Adrenal gland (tissue), 12 donors: Measurements from ENCODE around the gene G6PD. TPM values are rescaled to one million over a fixed set of nuclear protein-coding genes. Genes with fewer than 3 reads are reported as not detected.

Source experiments
- DNase-seq, 7 donors: peaks; one replicate each; pipeline ENCODE4 v3.0.0-alpha.2; 2019 to 2020
- H3K27ac ChIP-seq, 5 donors: fragments of 200-600 bp; sonication (generic) in 4 of 5; 1 replicate in 3 of 5; 2 replicates in 2 of 5; pipeline versions ENCODE4 v1.5.1 to v1.8.0; 2016 to 2020; ENCODE audit warnings: mild to moderate bottlenecking in 1 of 5
- H3K27me3 ChIP-seq: fragments of 200-600 bp; 2 replicates; pipeline ENCODE4 v1.8.0; 2021
- H3K36me3 ChIP-seq, 2 donors: fragments of 200-600 bp; replicated peaks in 1 of 2; 1 replicate in 1 of 2; 2 replicates in 1 of 2; pipeline versions ENCODE4 v1.5.1 to v1.8.0; 2018 to 2022
- H3K4me1 ChIP-seq, 2 donors: fragments of 200-600 bp; replicated peaks in 1 of 2; 1 replicate in 1 of 2; 2 replicates in 1 of 2; pipeline versions ENCODE4 v1.5.1 to v1.8.0; 2018 to 2021
- H3K4me3 ChIP-seq, 4 donors: fragments of 200-600 bp; sonication (generic) in 3 of 4; one replicate each; pipeline ENCODE4 v1.5.1; 2016 to 2018
- H3K9me3 ChIP-seq, 3 donors: fragments of 200-600 bp; sonication (generic) in 1 of 3; replicated peaks in 1 of 3; 1 replicate in 2 of 3; 2 replicates in 1 of 3; pipeline versions ENCODE4 v1.5.1 to v1.8.0; 2016 to 2021
- CTCF ChIP-seq, 6 experiments: fragments of 450-650 bp in 4 of 6; fragments of 200-600 bp in 2 of 6; sonication (generic) in 1 of 6; IDR thresholded peaks; 1 replicate in 5 of 6; 2 replicates in 1 of 6; pipeline versions ENCODE4 v1.5.1 to v1.8.0; 2016 to 2021; ENCODE audit warnings: antibody characterized with exemption in 6 of 6, mild to moderate bottlenecking in 2 of 6, moderate library complexity in 1 of 6
- POLR2A ChIP-seq, 2 donors: fragments of 450-650 bp; IDR thresholded peaks; one replicate each; pipeline ENCODE4 v1.6.1; 2017; ENCODE audit warnings: antibody characterized with exemption in 2 of 2, mild to moderate bottlenecking in 2 of 2, moderate library complexity in 1 of 2
- WGBS, 4 donors: extraction: QIAGEN DNeasy Blood & Tissue Kit in 2 of 4; methylation state at CpG; one replicate each; pipeline versions ENCODE4 v1.1.5 to v1.1.7; 2013 to 2017; 5-methylcytosine and 5-hydroxymethylcytosine counted together
- intact Hi-C, 2 donors: fragments of 100-400 bp; cut with DNase I; formaldehyde crosslinking; loops; one replicate each; pipeline versions ENCODE4 v1.14.1 to v1.15.0; 2022 to 2023
- polyA plus RNA-seq, 3 donors: library from polyadenylated mRNA; stranded (reverse); fragments of 200-250 nt in 2 of 3; fragments of 350-450 nt in 1 of 3; fragmentation: Illumina TruSeq in 1 of 3; extraction: RNeasy Lipid Tissue Mini Kit (QIAGEN cat#74804) in 1 of 3; gene quantifications; one replicate each; pipeline ENCODE4 v1.2.3, GENCODE V29; 2013 to 2014
- total RNA-seq, 9 donors: library from RNA; depleted of rRNA in 4 of 9; stranded (reverse); fragments of >200 nt in 4 of 9; fragments of 120-200 nt in 1 of 9; fragmentation: NEBNext Ultra II Directional in 1 of 9; extraction: Animal tissue kit (Norgen Biotek cat#: 25700) in 1 of 9; gene quantifications; one replicate each; pipeline versions ENCODE4 v1.1.0 to v1.2.4, GENCODE V29; 2013 to 2023
- donor health status: healthy with polysubstance abuse.
- donor health status: Bipolar disorder and iron deficiency.
- donor health status: DM: yes; HTN: yes; CAD: no.
- donor health status: DM: no; HTN: no; CAD: no.
- donor health status: DM: no; HTN: no; CAD: no.
- donor health status: DM: yes; HTN: yes; CAD: no.

The G6PD gene
- total and polyA plus RNA-seq, 12 donors: 22.1 to 124 (median 93.8) TPM

- intact Hi-C loops: no loop called here
- H3K27ac ChIP-seq: no peak overlapping the region
- TF ChIP-seq POLR2A (IDR thresholded peaks at IDR 0.05) (no peak), CTCF (IDR thresholded peaks at IDR 0.05) (no peak)
- 70 to 79% (median 73%) methylated on average over 14 of the region's 14 CpGs for WGBS, 4 donors
- H3K27me3 ChIP-seq: no peaks in the 10 kb centered on the region
- H3K9me3 ChIP-seq: no peaks in the 10 kb centered on the region
- H3K4me3 ChIP-seq: no peak overlapping the region
- no peaks in the 10 kb centered on the region for H3K36me3 ChIP-seq
- peaks cover 0 to 3% of the 10 kb centered on the region in 2 donors for H3K4me1 ChIP-seq
- DNase-seq: no peak
Observed at GRCh38 chrX:154525606-154526490, 20.8 kb downstream of the G6PD start.

DNA sequence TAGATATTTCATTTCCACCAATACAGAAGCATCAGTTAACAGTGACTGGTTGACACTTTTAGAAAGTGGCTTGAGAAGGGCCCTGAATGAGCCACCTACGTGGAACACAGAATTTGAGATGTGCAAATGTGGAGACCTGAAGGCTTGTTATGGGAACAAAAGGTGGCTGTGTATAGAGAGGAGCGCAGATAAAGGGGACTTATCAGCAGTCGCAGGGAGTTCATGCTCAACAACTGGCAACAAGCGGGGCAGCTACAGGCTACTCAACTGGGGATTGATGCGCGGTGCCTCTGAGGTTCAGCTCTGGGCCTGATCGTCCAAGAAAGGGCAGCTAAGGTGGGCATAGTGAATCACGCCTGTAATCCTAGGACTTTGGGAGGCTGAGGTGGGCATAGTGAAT is 27.3 kb downstream of the G6PD start:
- Histone ChIP-seq H3K9me3 (no peaks in the 10 kb centered on the region), H3K27me3 (no peaks in the 10 kb centered on the region), H3K36me3 (no peaks in the 10 kb centered on the region), H3K4me3 (no peak overlapping the region), H3K27ac (no peak overlapping the region), H3K4me1 (peaks cover 16 to 22% of the 10 kb centered on the region in 2 donors)
- no peak for TF ChIP-seq CTCF (IDR thresholded peaks at IDR 0.05)
- TF ChIP-seq POLR2A (IDR thresholded peaks at IDR 0.05): no peak
- intact Hi-C loops: no loop called here
- no peak for DNase-seq
- 86 to 100% (median 91%) methylated on average over 4 to 8 of the region's 8 CpGs for WGBS, 4 donors

DNA sequence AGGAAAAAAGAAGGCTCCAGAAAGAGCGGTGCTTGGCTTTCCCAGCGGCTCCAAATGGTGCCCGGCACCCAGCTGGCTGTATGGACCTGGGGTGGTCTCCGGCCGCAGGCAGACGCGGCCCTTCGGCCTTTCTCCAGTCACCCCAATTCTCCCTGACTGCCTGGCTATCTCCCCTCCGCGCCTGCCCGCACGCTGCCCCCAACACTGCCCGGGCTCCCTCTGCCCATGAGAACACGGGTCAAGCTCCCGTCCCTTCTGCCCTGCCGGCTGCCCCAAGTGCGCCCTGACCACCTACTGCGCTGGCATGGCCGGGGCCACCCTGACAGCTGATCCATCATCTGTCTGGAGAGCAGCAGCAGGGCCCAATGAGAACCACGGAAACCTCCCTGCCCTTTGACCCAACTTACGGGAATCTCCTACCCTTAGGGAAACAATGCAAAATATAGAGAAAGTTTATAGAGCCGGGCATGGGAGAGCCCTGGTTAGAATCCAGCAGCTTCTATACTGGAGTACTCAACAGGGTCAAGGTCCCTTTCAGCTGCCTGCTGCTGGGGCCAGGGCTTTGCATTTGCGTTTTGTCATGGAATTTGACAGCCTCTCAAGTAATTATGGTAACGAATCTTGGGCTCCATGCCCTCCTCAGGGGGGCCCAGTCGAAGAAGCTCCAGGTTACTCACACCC is 29.4 kb downstream of the G6PD start:
- intact Hi-C loops: no loop called here
- no peaks in the 10 kb centered on the region for H3K9me3 ChIP-seq
- peak overlapping the region in 1 of 4 donors; percentile 62 for H3K4me3 ChIP-seq
- 40 to 50% (median 46%) methylated on average over 19 to 25 of the region's 25 CpGs for WGBS, 4 donors
- TF ChIP-seq POLR2A (IDR thresholded peaks at IDR 0.05): no peak
- TF ChIP-seq CTCF (IDR thresholded peaks at IDR 0.05): no peak
- peak overlapping the region; percentile 71 to 94 (median 87) for H3K27ac ChIP-seq
- no peaks in the 10 kb centered on the region for H3K27me3 ChIP-seq
- H3K4me1 ChIP-seq: peaks cover 16 to 22% of the 10 kb centered on the region in 2 donors
- peak in 2 of 7 donors; percentile 27 to 48 for DNase-seq
- H3K36me3 ChIP-seq: no peaks in the 10 kb centered on the region

GRCh38 chrX:154516656-154517100 is 30.0 kb downstream of the G6PD start:
- Histone ChIP-seq H3K9me3 (no peaks in the 10 kb centered on the region), H3K36me3 (no peaks in the 10 kb centered on the region), H3K27ac (peak overlapping the region; percentile 71 to 94 (median 87)), H3K4me1 (peaks cover 16 to 22% of the 10 kb centered on the region in 2 donors), H3K4me3 (peak overlapping the region in 2 of 4 donors; percentile 8 to 62), H3K27me3 (no peaks in the 10 kb centered on the region)
- intact Hi-C loops: no loop called here
- no peak for TF ChIP-seq POLR2A (IDR thresholded peaks at IDR 0.05)
- TF ChIP-seq CTCF (IDR thresholded peaks at IDR 0.05): no peak
- WGBS, 4 donors: 10 to 43% (median 29%) methylated on average over 8 to 19 of the region's 19 CpGs
- peak in 3 of 7 donors; percentile 22 to 42 (median 39) for DNase-seq
